Gastroesophageal sphincter (tissue), 4 donors: ENCODE measurements around the gene SDC4. TPM values are rescaled to one million over a fixed set of nuclear protein-coding genes. Genes with fewer than 3 reads are reported as not detected.
"Not testable (repeated sequence)": the region's sequence is repeated elsewhere in the genome, so short reads cannot be mapped to it uniquely, and the experiment has no call there.

Experiments used
- ATAC-seq: fragments of 150-250 bp; one replicate; pipeline ENCODE4 v1.9.1; 2016; ENCODE audit warnings: mild to moderate bottlenecking, moderate library complexity
- H3K27ac ChIP-seq, 4 donors: fragments of 200-600 bp; sonication (generic) in 3 of 4; 1 replicate in 3 of 4; 2 replicates in 1 of 4; pipeline ENCODE4 v1.5.1; 2016 to 2019
- H3K27me3 ChIP-seq: fragments of 200-600 bp; sonication (generic); one replicate; pipeline ENCODE4 v1.5.1; 2019
- H3K36me3 ChIP-seq, 2 donors: fragments of 200-600 bp; sonication (generic); one replicate each; pipeline ENCODE4 v1.5.1; 2019; ENCODE audit warnings: control low read depth in 1 of 2
- H3K4me1 ChIP-seq, 3 donors: fragments of 200-600 bp; sonication (generic); 1 replicate in 2 of 3; 2 replicates in 1 of 3; pipeline ENCODE4 v1.5.1; 2016 to 2019; ENCODE audit warnings: control low read depth in 2 of 3
- H3K4me3 ChIP-seq, 2 donors: fragments of 200-600 bp; sonication (generic); one replicate each; pipeline ENCODE4 v1.5.1; 2019; ENCODE audit warnings: mild to moderate bottlenecking in 1 of 2, moderate library complexity in 1 of 2
- H3K9me3 ChIP-seq, 3 donors: fragments of 200-600 bp; sonication (generic); one replicate each; pipeline ENCODE4 v1.5.1; 2017 to 2019; ENCODE audit warnings: control low read depth in 2 of 3
- CTCF ChIP-seq, 4 experiments: fragments of 200-600 bp in 2 of 4; fragments of 450-650 bp in 2 of 4; sonication (generic) in 1 of 4; IDR thresholded peaks; one replicate each; pipeline ENCODE4 v1.5.1; 2017 to 2019; ENCODE audit warnings: antibody characterized with exemption in 4 of 4, mild to moderate bottlenecking in 2 of 4, moderate library complexity in 2 of 4
- EP300 ChIP-seq: sonication (generic); formaldehyde crosslinking; IDR thresholded peaks from one replicate; pipeline ENCODE4 v1.6.1; 2017; ENCODE audit warnings: antibody characterized with exemption, mild to moderate bottlenecking
- POLR2A ChIP-seq, 2 donors: fragments of 450-650 bp; IDR thresholded peaks; one replicate each; pipeline ENCODE4 v1.6.1; 2017; ENCODE audit warnings: antibody characterized with exemption in 2 of 2, mild to moderate bottlenecking in 2 of 2, moderate library complexity in 1 of 2
- POLR2AphosphoS5 ChIP-seq: sonication (generic); formaldehyde crosslinking; IDR thresholded peaks from one replicate; pipeline ENCODE4 v1.6.1; 2017; ENCODE audit warnings: antibody characterized with exemption
- WGBS, 2 donors: methylation state at CpG; one replicate each; pipeline ENCODE4 v1.1.5; 2018; ENCODE audit warnings: low coverage in 1 of 2; 5-methylcytosine and 5-hydroxymethylcytosine counted together
- total RNA-seq, 4 donors: library from RNA; depleted of rRNA; stranded (reverse); fragments of >200 nt; gene quantifications; one replicate each; pipeline ENCODE4 v1.1.0, GENCODE V29; 2016

The SDC4 gene
- total RNA-seq, 4 donors from 2014 or later, result 75.1 to 182 (median 84.2) TPM

- TF ChIP-seq POLR2AphosphoS5 (peak; percentile 75), EP300 (no peak), CTCF (IDR thresholded peaks at IDR 0.05) (no peak), POLR2A (IDR thresholded peaks at IDR 0.05) (no peak)
- Histone ChIP-seq H3K27ac (peak overlapping the region; percentile 70 to 94 (median 84)), H3K4me1 (peaks cover 6 to 64% (median 9%) of the 10 kb centered on the region in 3 donors)
Observed at GRCh38 chr20:45355209-45356084, 7.2 kb upstream of the SDC4 start.

GRCh38 chr20:45354423-45355208 is 6.4 kb upstream of the SDC4 start:
- Histone ChIP-seq H3K9me3 (no peaks in the 10 kb centered on the region), H3K4me1 (peaks cover 6 to 56% (median 9%) of the 10 kb centered on the region in 3 donors), H3K36me3 (no peaks in the 10 kb centered on the region), H3K27ac (peak overlapping the region; percentile 70 to 94 (median 84)), H3K27me3 (no peaks in the 10 kb centered on the region), H3K4me3 (no peak overlapping the region)
- no peak for ATAC-seq
- 41 to 45% methylated on average over 8 to 9 of the region's 9 CpGs for WGBS, 2 donors
- TF ChIP-seq POLR2AphosphoS5 (no peak), CTCF (IDR thresholded peaks at IDR 0.05) (no peak)

More at GRCh38 chr20:45355209-45356084, 7.2 kb upstream of the SDC4 start:
- H3K36me3 ChIP-seq, result no peaks in the 10 kb centered on the region
- no peaks in the 10 kb centered on the region for H3K27me3 ChIP-seq
- no peaks in the 10 kb centered on the region for H3K9me3 ChIP-seq
- WGBS, 2 donors, result 56 to 71% methylated on average over 4 to 5 of the region's 5 CpGs
- no peak overlapping the region for H3K4me3 ChIP-seq
- ATAC-seq, result no peak

- Histone ChIP-seq H3K4me3 (no peak overlapping the region), H3K27me3 (no peaks in the 10 kb centered on the region), H3K4me1 (peaks cover 6 to 53% (median 9%) of the 10 kb centered on the region in 3 donors), H3K9me3 (no peaks in the 10 kb centered on the region), H3K36me3 (no peaks in the 10 kb centered on the region), H3K27ac (peak overlapping the region; percentile 70 to 94 (median 84))
- 63 to 100% methylated on average over 1 of the region's 1 CpG for WGBS, 2 donors
- no peak for ATAC-seq
- TF ChIP-seq EP300 (no peak), POLR2AphosphoS5 (no peak), POLR2A (IDR thresholded peaks at IDR 0.05) (no peak), CTCF (IDR thresholded peaks at IDR 0.05) (no peak)
Observed at GRCh38 chr20:45353746-45354145, 5.5 kb upstream of the SDC4 start.

GRCh38 chr20:45352729-45353128 is 4.5 kb upstream of the SDC4 start:
- H3K4me3 ChIP-seq, result no peak overlapping the region
- H3K9me3 ChIP-seq, result no peaks in the 10 kb centered on the region
- H3K36me3 ChIP-seq, result no peaks in the 10 kb centered on the region
- no peak overlapping the region for H3K27ac ChIP-seq
- H3K4me1 ChIP-seq, result peaks cover 6 to 48% (median 6%) of the 10 kb centered on the region in 3 donors
- no peak for ATAC-seq
- WGBS, 2 donors, result 74 to 76% methylated on average over 3 of the region's 3 CpGs
- H3K27me3 ChIP-seq, result no peaks in the 10 kb centered on the region
- no peak for TF ChIP-seq EP300
- no peak for TF ChIP-seq POLR2AphosphoS5
- TF ChIP-seq CTCF (IDR thresholded peaks at IDR 0.05), result no peak
- no peak for TF ChIP-seq POLR2A (IDR thresholded peaks at IDR 0.05)

- H3K4me3 ChIP-seq, H3K36me3 ChIP-seq, ATAC-seq, H3K9me3 ChIP-seq, H3K27me3 ChIP-seq, H3K27ac ChIP-seq: not testable (repeated sequence)
- H3K4me1 ChIP-seq, result peaks cover 6 to 48% (median 13%) of the 10 kb centered on the region in 3 donors
- WGBS, 2 donors, result 94 to 100% methylated on average over 2 to 10 of the region's 10 CpGs
Observed at GRCh38 chr20:45350795-45351194, 2.6 kb upstream of the SDC4 start.
